GM23338 (cell line): ENCODE data around the gene MEGF11. TPM values are rescaled to one million over a fixed set of nuclear protein-coding genes. Genes with fewer than 3 reads are reported as not detected.

Experiments used
- ATAC-seq: fragments of 200-7000 bp; cut with Tn5 transposase; 3 replicates; pipeline ENCODE4 v1.9.1; 2020
- DNase-seq: peaks from one replicate; pipeline ENCODE4 v3.0.0-alpha.2; 2015; ENCODE audit warnings: low spot score
- H2AFZ ChIP-seq: fragments of 200-600 bp; sonication (generic); 2 replicates; pipeline ENCODE4 v1.8.0; 2016; ENCODE audit warnings: antibody characterized with exemption, mild to moderate bottlenecking, moderate library complexity
- H3F3A ChIP-seq: fragments of 200-600 bp; sonication (generic); replicated peaks from 2 replicates; pipeline ENCODE4 v1.8.0; 2017; ENCODE audit warnings: antibody characterized with exemption, mixed run types, low read depth
- H3K27ac ChIP-seq: fragments of 200-600 bp; sonication (generic); 2 replicates; pipeline ENCODE4 v1.6.1; 2016; ENCODE audit warnings: low read depth
- H3K27me3 ChIP-seq: fragments of 200-600 bp; sonication (generic); 2 replicates; pipeline ENCODE4 v1.8.0; 2016; ENCODE audit warnings: mild to moderate bottlenecking, mixed run types, moderate library complexity; ENCODE audit not compliant: insufficient read depth
- H3K36me3 ChIP-seq: fragments of 200-600 bp; sonication (generic); 2 replicates; pipeline ENCODE4 v1.8.0; 2016; ENCODE audit warnings: mild to moderate bottlenecking; ENCODE audit not compliant: insufficient read depth
- H3K4me1 ChIP-seq: fragments of 200-600 bp; sonication (generic); 2 replicates; pipeline ENCODE4 v1.8.0; 2016; ENCODE audit warnings: mild to moderate bottlenecking, moderate library complexity; ENCODE audit not compliant: insufficient read depth
- H3K4me2 ChIP-seq: fragments of 200-600 bp; sonication (generic); 2 replicates; pipeline ENCODE4 v1.7.1; 2017; ENCODE audit warnings: mixed run types
- H3K4me3 ChIP-seq: fragments of 200-600 bp; sonication (generic); 2 replicates; pipeline ENCODE4 v1.6.1; 2016; ENCODE audit warnings: mixed run types
- H3K79me2 ChIP-seq: fragments of 200-600 bp; sonication (generic); replicated peaks from 2 replicates; pipeline ENCODE4 v1.8.0; 2017; ENCODE audit warnings: mild to moderate bottlenecking; ENCODE audit not compliant: insufficient read depth
- H3K9me2 ChIP-seq: fragments of 200-600 bp; sonication (generic); 2 replicates; pipeline ENCODE4 v1.8.0; 2017; ENCODE audit not compliant: insufficient read depth
- H4K20me1 ChIP-seq: fragments of 200-600 bp; sonication (generic); replicated peaks from 2 replicates; pipeline ENCODE4 v1.8.0; 2017; ENCODE audit warnings: mild to moderate bottlenecking; ENCODE audit not compliant: insufficient read depth
- H3K27ac Mint-ChIP-seq: 2 replicates; pipeline ENCODE4 v1.8.0; 2020; ENCODE audit warnings: inconsistent platforms, mild to moderate bottlenecking, moderate library complexity, mixed read lengths
- H3K27me3 Mint-ChIP-seq: 3 replicates; pipeline ENCODE4 v1.8.0; 2022; ENCODE audit warnings: low read depth, mild to moderate bottlenecking, moderate library complexity, mixed read lengths, inconsistent platforms; ENCODE audit not compliant: insufficient read depth, poor library complexity
- H3K36me3 Mint-ChIP-seq: 3 replicates; pipeline ENCODE4 v1.8.0; 2021; ENCODE audit warnings: low read depth, mild to moderate bottlenecking, inconsistent platforms, moderate library complexity, mixed read lengths
- H3K4me1 Mint-ChIP-seq: 3 replicates; pipeline ENCODE4 v1.8.0; 2020; ENCODE audit warnings: mild to moderate bottlenecking, inconsistent platforms, mixed read lengths
- H3K4me3 Mint-ChIP-seq: 3 replicates; pipeline ENCODE4 v1.8.0; 2021; ENCODE audit warnings: moderate library complexity, mild to moderate bottlenecking, inconsistent platforms, mixed read lengths
- H3K9me3 Mint-ChIP-seq: 3 replicates; pipeline ENCODE4 v1.8.0; 2020; ENCODE audit warnings: moderate library complexity, mild to moderate bottlenecking, inconsistent platforms, mixed read lengths
- POLR2AphosphoS5 ChIP-seq: IDR thresholded peaks from 2 replicates; pipeline ENCODE4 v1.6.1; 2016; ENCODE audit warnings: antibody characterized with exemption, low read depth
- STAT1 ChIP-seq: IDR thresholded peaks from one replicate; pipeline ENCODE4 v1.6.1; 2016; ENCODE audit warnings: antibody characterized with exemption; ENCODE audit not compliant: unreplicated experiment
- ZNF114 ChIP-seq: fragments of 250-450 bp; sonication (Bioruptor Pico); IDR thresholded peaks from 2 replicates; pipeline ENCODE4 v1.5.0; 2020; ENCODE audit warnings: mild to moderate bottlenecking, moderate library complexity
- polyA plus RNA-seq: library from polyadenylated mRNA; unstranded; fragments of >200 nt; fragmentation: Nextera tagmentation; extraction: Ambion mirVana; gene quantifications from 2 replicates; pipeline ENCODE4 v1.2.1, GENCODE V29; 2016
- total RNA-seq: library from RNA; depleted of rRNA; stranded (reverse); fragments of >200 nt; shearing (Covaris generic); gene quantifications from 2 replicates; pipeline ENCODE4 v1.2.3, GENCODE V29; 2014
- TF ChIP-seq, protein P1 (sequence below): IDR thresholded peaks from one replicate; pipeline ENCODE4 v1.6.1; 2018; ENCODE audit warnings: antibody characterized with exemption; ENCODE audit not compliant: unreplicated experiment
- TF ChIP-seq, protein P2 (sequence below), 2 experiments: fragments of 200-600 bp in 1 of 2; sonication (generic) in 1 of 2; conservative IDR thresholded peaks; 2 replicates each; pipeline versions ENCODE4 v1.5.1 to v1.6.1; 2016 to 2017; ENCODE audit warnings: antibody characterized with exemption in 2 of 2, low read depth in 2 of 2, mild to moderate bottlenecking in 2 of 2, moderate library complexity in 1 of 2
- TF ChIP-seq, protein P3 (sequence below): fragments of 250-450 bp; sonication (Bioruptor Pico); IDR thresholded peaks from 2 replicates; pipeline ENCODE4 v1.5.0; 2020; ENCODE audit warnings: mild to moderate bottlenecking, moderate library complexity

MEGF11 gene
- total and polyA plus RNA-seq, 2 experiments from 2014 or later, result 1.3 to 1.9 TPM

DNA sequence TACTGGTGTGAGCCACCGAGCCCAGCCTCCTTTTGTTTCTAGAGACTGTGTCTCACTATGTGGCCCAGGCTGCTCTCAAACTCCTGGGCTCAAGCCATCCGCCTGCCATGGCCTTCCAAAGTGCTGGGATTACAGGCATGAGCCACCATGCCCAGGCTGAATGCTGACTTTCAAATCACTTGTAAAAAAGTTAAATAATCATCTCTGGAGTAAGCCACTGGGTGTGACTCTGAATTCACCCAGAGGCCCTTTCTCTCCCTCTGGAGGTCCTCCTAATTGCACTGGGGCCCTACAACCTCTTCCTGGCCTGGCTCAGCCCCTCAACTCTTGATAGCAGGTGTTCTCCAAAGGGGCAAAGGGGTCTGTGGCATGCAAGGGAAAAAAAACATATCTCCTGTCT, 54.8 kb downstream of the MEGF11 start:
- no peak overlapping the region for H3K4me3 ChIP-seq
- H3K4me2 ChIP-seq, result no peak overlapping the region
- no peaks in the 10 kb centered on the region for H3K36me3 Mint-ChIP-seq
- H3F3A ChIP-seq, result no peaks in the 10 kb centered on the region
- H3K27ac Mint-ChIP-seq, result no peak overlapping the region
- no peaks in the 10 kb centered on the region for H3K36me3 ChIP-seq
- DNase-seq (no peak), ATAC-seq (no peak)
- H2AFZ ChIP-seq, result no peak overlapping the region
- peaks cover 6% of the 10 kb centered on the region for H3K27me3 Mint-ChIP-seq
- no peaks in the 10 kb centered on the region for H3K4me1 ChIP-seq
- H3K9me2 ChIP-seq, result no peaks in the 10 kb centered on the region
- TF ChIP-seq ZNF114 (CRISPR knock-in tag) (no peak), POLR2AphosphoS5 (no peak), STAT1 (no peak)
- TF ChIP-seq, protein P1, sequence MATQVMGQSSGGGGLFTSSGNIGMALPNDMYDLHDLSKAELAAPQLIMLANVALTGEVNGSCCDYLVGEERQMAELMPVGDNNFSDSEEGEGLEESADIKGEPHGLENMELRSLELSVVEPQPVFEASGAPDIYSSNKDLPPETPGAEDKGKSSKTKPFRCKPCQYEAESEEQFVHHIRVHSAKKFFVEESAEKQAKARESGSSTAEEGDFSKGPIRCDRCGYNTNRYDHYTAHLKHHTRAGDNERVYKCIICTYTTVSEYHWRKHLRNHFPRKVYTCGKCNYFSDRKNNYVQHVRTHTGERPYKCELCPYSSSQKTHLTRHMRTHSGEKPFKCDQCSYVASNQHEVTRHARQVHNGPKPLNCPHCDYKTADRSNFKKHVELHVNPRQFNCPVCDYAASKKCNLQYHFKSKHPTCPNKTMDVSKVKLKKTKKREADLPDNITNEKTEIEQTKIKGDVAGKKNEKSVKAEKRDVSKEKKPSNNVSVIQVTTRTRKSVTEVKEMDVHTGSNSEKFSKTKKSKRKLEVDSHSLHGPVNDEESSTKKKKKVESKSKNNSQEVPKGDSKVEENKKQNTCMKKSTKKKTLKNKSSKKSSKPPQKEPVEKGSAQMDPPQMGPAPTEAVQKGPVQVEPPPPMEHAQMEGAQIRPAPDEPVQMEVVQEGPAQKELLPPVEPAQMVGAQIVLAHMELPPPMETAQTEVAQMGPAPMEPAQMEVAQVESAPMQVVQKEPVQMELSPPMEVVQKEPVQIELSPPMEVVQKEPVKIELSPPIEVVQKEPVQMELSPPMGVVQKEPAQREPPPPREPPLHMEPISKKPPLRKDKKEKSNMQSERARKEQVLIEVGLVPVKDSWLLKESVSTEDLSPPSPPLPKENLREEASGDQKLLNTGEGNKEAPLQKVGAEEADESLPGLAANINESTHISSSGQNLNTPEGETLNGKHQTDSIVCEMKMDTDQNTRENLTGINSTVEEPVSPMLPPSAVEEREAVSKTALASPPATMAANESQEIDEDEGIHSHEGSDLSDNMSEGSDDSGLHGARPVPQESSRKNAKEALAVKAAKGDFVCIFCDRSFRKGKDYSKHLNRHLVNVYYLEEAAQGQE, result no peak
- TF ChIP-seq, protein P2, sequence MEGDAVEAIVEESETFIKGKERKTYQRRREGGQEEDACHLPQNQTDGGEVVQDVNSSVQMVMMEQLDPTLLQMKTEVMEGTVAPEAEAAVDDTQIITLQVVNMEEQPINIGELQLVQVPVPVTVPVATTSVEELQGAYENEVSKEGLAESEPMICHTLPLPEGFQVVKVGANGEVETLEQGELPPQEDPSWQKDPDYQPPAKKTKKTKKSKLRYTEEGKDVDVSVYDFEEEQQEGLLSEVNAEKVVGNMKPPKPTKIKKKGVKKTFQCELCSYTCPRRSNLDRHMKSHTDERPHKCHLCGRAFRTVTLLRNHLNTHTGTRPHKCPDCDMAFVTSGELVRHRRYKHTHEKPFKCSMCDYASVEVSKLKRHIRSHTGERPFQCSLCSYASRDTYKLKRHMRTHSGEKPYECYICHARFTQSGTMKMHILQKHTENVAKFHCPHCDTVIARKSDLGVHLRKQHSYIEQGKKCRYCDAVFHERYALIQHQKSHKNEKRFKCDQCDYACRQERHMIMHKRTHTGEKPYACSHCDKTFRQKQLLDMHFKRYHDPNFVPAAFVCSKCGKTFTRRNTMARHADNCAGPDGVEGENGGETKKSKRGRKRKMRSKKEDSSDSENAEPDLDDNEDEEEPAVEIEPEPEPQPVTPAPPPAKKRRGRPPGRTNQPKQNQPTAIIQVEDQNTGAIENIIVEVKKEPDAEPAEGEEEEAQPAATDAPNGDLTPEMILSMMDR (conservative IDR thresholded peaks at IDR 0.05; ENCODE audit: low read depth in 2 of 2), result no peak
- TF ChIP-seq, protein P3, sequence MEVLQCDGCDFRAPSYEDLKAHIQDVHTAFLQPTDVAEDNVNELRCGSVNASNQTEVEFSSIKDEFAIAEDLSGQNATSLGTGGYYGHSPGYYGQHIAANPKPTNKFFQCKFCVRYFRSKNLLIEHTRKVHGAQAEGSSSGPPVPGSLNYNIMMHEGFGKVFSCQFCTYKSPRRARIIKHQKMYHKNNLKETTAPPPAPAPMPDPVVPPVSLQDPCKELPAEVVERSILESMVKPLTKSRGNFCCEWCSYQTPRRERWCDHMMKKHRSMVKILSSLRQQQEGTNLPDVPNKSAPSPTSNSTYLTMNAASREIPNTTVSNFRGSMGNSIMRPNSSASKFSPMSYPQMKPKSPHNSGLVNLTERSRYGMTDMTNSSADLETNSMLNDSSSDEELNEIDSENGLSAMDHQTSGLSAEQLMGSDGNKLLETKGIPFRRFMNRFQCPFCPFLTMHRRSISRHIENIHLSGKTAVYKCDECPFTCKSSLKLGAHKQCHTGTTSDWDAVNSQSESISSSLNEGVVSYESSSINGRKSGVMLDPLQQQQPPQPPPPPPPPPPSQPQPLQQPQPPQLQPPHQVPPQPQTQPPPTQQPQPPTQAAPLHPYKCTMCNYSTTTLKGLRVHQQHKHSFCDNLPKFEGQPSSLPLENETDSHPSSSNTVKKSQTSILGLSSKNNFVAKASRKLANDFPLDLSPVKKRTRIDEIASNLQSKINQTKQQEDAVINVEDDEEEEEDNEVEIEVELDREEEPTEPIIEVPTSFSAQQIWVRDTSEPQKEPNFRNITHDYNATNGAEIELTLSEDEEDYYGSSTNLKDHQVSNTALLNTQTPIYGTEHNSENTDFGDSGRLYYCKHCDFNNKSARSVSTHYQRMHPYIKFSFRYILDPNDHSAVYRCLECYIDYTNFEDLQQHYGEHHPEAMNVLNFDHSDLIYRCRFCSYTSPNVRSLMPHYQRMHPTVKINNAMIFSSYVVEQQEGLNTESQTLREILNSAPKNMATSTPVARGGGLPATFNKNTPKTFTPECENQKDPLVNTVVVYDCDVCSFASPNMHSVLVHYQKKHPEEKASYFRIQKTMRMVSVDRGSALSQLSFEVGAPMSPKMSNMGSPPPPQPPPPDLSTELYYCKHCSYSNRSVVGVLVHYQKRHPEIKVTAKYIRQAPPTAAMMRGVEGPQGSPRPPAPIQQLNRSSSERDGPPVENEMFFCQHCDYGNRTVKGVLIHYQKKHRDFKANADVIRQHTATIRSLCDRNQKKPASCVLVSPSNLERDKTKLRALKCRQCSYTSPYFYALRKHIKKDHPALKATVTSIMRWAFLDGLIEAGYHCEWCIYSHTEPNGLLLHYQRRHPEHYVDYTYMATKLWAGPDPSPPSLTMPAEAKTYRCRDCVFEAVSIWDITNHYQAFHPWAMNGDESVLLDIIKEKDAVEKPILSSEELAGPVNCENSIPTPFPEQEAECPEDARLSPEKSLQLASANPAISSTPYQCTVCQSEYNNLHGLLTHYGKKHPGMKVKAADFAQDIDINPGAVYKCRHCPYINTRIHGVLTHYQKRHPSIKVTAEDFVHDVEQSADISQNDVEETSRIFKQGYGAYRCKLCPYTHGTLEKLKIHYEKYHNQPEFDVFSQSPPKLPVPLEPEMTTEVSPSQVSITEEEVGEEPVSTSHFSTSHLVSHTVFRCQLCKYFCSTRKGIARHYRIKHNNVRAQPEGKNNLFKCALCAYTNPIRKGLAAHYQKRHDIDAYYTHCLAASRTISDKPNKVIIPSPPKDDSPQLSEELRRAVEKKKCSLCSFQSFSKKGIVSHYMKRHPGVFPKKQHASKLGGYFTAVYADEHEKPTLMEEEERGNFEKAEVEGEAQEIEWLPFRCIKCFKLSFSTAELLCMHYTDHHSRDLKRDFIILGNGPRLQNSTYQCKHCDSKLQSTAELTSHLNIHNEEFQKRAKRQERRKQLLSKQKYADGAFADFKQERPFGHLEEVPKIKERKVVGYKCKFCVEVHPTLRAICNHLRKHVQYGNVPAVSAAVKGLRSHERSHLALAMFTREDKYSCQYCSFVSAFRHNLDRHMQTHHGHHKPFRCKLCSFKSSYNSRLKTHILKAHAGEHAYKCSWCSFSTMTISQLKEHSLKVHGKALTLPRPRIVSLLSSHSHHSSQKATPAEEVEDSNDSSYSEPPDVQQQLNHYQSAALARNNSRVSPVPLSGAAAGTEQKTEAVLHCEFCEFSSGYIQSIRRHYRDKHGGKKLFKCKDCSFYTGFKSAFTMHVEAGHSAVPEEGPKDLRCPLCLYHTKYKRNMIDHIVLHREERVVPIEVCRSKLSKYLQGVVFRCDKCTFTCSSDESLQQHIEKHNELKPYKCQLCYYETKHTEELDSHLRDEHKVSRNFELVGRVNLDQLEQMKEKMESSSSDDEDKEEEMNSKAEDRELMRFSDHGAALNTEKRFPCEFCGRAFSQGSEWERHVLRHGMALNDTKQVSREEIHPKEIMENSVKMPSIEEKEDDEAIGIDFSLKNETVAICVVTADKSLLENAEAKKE, result no peak
- no peaks in the 10 kb centered on the region for H3K27me3 ChIP-seq
- no peaks in the 10 kb centered on the region for H4K20me1 ChIP-seq
- no peaks in the 10 kb centered on the region; the same call in 2 of the 3 replicates for H3K4me1 Mint-ChIP-seq
- no peak overlapping the region for H3K27ac ChIP-seq
- no peaks in the 10 kb centered on the region for H3K79me2 ChIP-seq
- H3K9me3 Mint-ChIP-seq, result no peaks in the 10 kb centered on the region
- no peak overlapping the region for H3K4me3 Mint-ChIP-seq
